ENCODE data around the gene TGFBR3.

The TGFBR3 gene

GRCh38 chr1:91691525-91691924, 194.4 kb downstream of the TGFBR3 start:
- Histone ChIP-seq H3K36me3 (replicated peaks) (no peaks in the 10 kb centered on the region), H3K27ac (no peak overlapping the region), H3K4me3 (ENCODE audit: low read depth, low read length) (no peak overlapping the region), H3K27me3 (replicated peaks) (no peaks in the 10 kb centered on the region)
- TF ChIP-seq, protein P1, sequence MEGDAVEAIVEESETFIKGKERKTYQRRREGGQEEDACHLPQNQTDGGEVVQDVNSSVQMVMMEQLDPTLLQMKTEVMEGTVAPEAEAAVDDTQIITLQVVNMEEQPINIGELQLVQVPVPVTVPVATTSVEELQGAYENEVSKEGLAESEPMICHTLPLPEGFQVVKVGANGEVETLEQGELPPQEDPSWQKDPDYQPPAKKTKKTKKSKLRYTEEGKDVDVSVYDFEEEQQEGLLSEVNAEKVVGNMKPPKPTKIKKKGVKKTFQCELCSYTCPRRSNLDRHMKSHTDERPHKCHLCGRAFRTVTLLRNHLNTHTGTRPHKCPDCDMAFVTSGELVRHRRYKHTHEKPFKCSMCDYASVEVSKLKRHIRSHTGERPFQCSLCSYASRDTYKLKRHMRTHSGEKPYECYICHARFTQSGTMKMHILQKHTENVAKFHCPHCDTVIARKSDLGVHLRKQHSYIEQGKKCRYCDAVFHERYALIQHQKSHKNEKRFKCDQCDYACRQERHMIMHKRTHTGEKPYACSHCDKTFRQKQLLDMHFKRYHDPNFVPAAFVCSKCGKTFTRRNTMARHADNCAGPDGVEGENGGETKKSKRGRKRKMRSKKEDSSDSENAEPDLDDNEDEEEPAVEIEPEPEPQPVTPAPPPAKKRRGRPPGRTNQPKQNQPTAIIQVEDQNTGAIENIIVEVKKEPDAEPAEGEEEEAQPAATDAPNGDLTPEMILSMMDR (IDR thresholded peaks at IDR 0.05; ENCODE audit: low read depth, low read length, missing control alignments): no peak
- in situ Hi-C loops (cut with HindIII; ENCODE audit: low pct_ligation_motif_present, low sequenced_read_pairs): no loop called here
- no peak for DNase-seq

- H3K4me3 ChIP-seq (ENCODE audit: low read depth, low read length): no peak overlapping the region
- in situ Hi-C loops (cut with HindIII; ENCODE audit: low pct_ligation_motif_present, low sequenced_read_pairs): no loop called here
- DNase-seq: no peak
- TF ChIP-seq, protein P1 (IDR thresholded peaks at IDR 0.05; ENCODE audit: low read depth, low read length, missing control alignments): no peak
- no peak overlapping the region for H3K27ac ChIP-seq
- no peaks in the 10 kb centered on the region for H3K36me3 ChIP-seq (replicated peaks)
- no peaks in the 10 kb centered on the region for H3K27me3 ChIP-seq (replicated peaks)
Measured at GRCh38 chr1:91689641-91690481, 196.1 kb downstream of the TGFBR3 start.

GRCh38 chr1:91687452-91687851, 198.5 kb downstream of the TGFBR3 start:
- no peaks in the 10 kb centered on the region for H3K36me3 ChIP-seq (replicated peaks)
- in situ Hi-C loops (cut with HindIII; ENCODE audit: low pct_ligation_motif_present, low sequenced_read_pairs): no loop called here
- DNase-seq: no peak
- TF ChIP-seq, protein P1 (IDR thresholded peaks at IDR 0.05; ENCODE audit: low read depth, low read length, missing control alignments): no peak
- H3K27ac ChIP-seq: no peak overlapping the region
- no peaks in the 10 kb centered on the region for H3K27me3 ChIP-seq (replicated peaks)
- no peak overlapping the region for H3K4me3 ChIP-seq (ENCODE audit: low read depth, low read length)

GRCh38 chr1:91685994-91686393, 200.0 kb downstream of the TGFBR3 start:
- no peaks in the 10 kb centered on the region for H3K36me3 ChIP-seq (replicated peaks)
- in situ Hi-C loops (cut with HindIII; ENCODE audit: low pct_ligation_motif_present, low sequenced_read_pairs): no loop called here
- no peaks in the 10 kb centered on the region for H3K27me3 ChIP-seq (replicated peaks)
- TF ChIP-seq, protein P1 (IDR thresholded peaks at IDR 0.05; ENCODE audit: low read depth, low read length, missing control alignments): no peak
- H3K4me3 ChIP-seq (ENCODE audit: low read depth, low read length): no peak overlapping the region
- DNase-seq: no peak
- no peak overlapping the region for H3K27ac ChIP-seq

GRCh38 chr1:91684481-91685196, 201.3 kb downstream of the TGFBR3 start:
- Histone ChIP-seq H3K27me3 (replicated peaks) (no peaks in the 10 kb centered on the region), H3K27ac (no peak overlapping the region), H3K4me3 (ENCODE audit: low read depth, low read length) (no peak overlapping the region), H3K36me3 (replicated peaks) (no peaks in the 10 kb centered on the region)
- TF ChIP-seq, protein P1 (IDR thresholded peaks at IDR 0.05; ENCODE audit: low read depth, low read length, missing control alignments): no peak
- no peak for DNase-seq
- in situ Hi-C loops (cut with HindIII; ENCODE audit: low pct_ligation_motif_present, low sequenced_read_pairs): no loop called here
